GM15510 (cell line): ENCODE measurements around the gene PRM1.

Experiments used
- POLR2A ChIP-seq: IDR thresholded peaks from 3 replicates; pipeline ENCODE4 v1.6.1; 2011; ENCODE audit warnings: borderline replicate concordance; ENCODE audit not compliant: insufficient read length; ENCODE audit errors: extremely low read depth

Gene PRM1

GRCh38 chr16:11232852-11233726, 48.0 kb downstream of the PRM1 start:
- TF ChIP-seq POLR2A: no peak

GRCh38 chr16:11232302-11232851, 48.8 kb downstream of the PRM1 start:
- TF ChIP-seq POLR2A: no peak

GRCh38 chr16:11231367-11231970, 49.7 kb downstream of the PRM1 start:
- TF ChIP-seq POLR2A: no peak
